K562 (cell line): ENCODE results near the gene TXLNB. TPM values are rescaled to one million over a fixed set of nuclear protein-coding genes. Genes with fewer than 3 reads are reported as not detected.

Experiments
- FOSL1 ChIP-seq: fragments of 200-800 bp; sonication (Bioruptor generic); conservative IDR thresholded peaks from 2 replicates; pipeline ENCODE4 v1.6.1; 2016; ENCODE audit warnings: missing genetic modification characterization, missing compliant biosample characterization
- HOMEZ ChIP-seq: fragments of 250-450 bp; sonication (Bioruptor Pico); IDR thresholded peaks from 2 replicates; pipeline ENCODE4 v1.4.0; 2020; ENCODE audit warnings: mild to moderate bottlenecking, moderate library complexity
- POLR2AphosphoS2 ChIP-seq: IDR thresholded peaks from 2 replicates; pipeline ENCODE4 v1.6.1; 2012; ENCODE audit warnings: low read length, improper control_type of control experiment
- RB1 ChIP-seq: fragments of 450-650 bp; IDR thresholded peaks from 2 replicates; pipeline ENCODE4 v1.6.1; 2017; ENCODE audit warnings: low read depth, mild to moderate bottlenecking
- SIN3B ChIP-seq: fragments of 450-650 bp; IDR thresholded peaks from 2 replicates; pipeline ENCODE4 v1.6.1; 2017; ENCODE audit warnings: low read depth, mild to moderate bottlenecking, moderate library complexity
- SLC30A9 ChIP-seq: fragments of 250-450 bp; sonication (Bioruptor Pico); IDR thresholded peaks from 2 replicates; pipeline ENCODE4 v1.8.0; 2022; ENCODE audit warnings: mild to moderate bottlenecking, moderate library complexity
- SRSF3 ChIP-seq: fragments of 200-400 bp; formaldehyde crosslinking; IDR thresholded peaks from 2 replicates; pipeline ENCODE4 v1.6.1; 2016; ENCODE audit warnings: mild to moderate bottlenecking, low read length, moderate library complexity; ENCODE audit not compliant: insufficient read depth
- ZC3H8 ChIP-seq: fragments of 450-650 bp; IDR thresholded peaks from 2 replicates; pipeline ENCODE4 v1.6.1; 2017
- ZNF165 ChIP-seq: fragments of 250-450 bp; sonication (Bioruptor Pico); IDR thresholded peaks from 2 replicates; pipeline ENCODE4 v1.4.0; 2020; ENCODE audit warnings: borderline replicate concordance
- ZNF224 ChIP-seq: sonication (generic); formaldehyde crosslinking; IDR thresholded peaks from 2 replicates; pipeline ENCODE4 v1.8.0; 2022; ENCODE audit warnings: mild to moderate bottlenecking, missing genetic modification reagents
- ZNF644 ChIP-seq: fragments of 200-800 bp; sonication (Bioruptor generic); IDR thresholded peaks from 2 replicates; pipeline ENCODE4 v1.6.1; 2016; ENCODE audit warnings: low read depth, missing genetic modification characterization, missing compliant biosample characterization
- polyA plus RNA-seq, 8 experiments: library from polyadenylated mRNA; depleted of rRNA in 4 of 8; stranded (reverse) in 5 of 8; unstranded in 3 of 8; fragments of >200 nt; fragmentation: Nextera tagmentation in 2 of 8; fragmentation: Illumina TruSeq in 1 of 8; extraction: Ambion mirVana in 2 of 8; extraction: Trizol in 1 of 8; gene quantifications; 2 replicates each; pipeline versions ENCODE4 v1.2.1 to v1.2.3, GENCODE V29; 2011 to 2014; ENCODE audit warnings: inconsistent platforms in 1 of 8, missing spikeins in 1 of 8
- total RNA-seq, 7 experiments: library from RNA; depleted of rRNA in 6 of 7; stranded (reverse); fragments of >200 nt in 6 of 7; fragmentation: Illumina TruSeq in 2 of 7; extraction: Trizol in 2 of 7; gene quantifications; 2 replicates each; pipeline versions ENCODE4 v1.2.1 to v1.2.3, GENCODE V29; 2011 to 2021; ENCODE audit warnings: low replicate concordance in 1 of 7
- TF ChIP-seq, protein P1 (sequence below): sonication (generic); formaldehyde crosslinking; IDR thresholded peaks from 2 replicates; pipeline ENCODE4 v1.8.1; 2023; ENCODE audit warnings: mild to moderate bottlenecking, missing genetic modification reagents, moderate library complexity
- TF ChIP-seq, protein P2 (sequence below): IDR thresholded peaks from 2 replicates; pipeline ENCODE4 v1.6.1; 2011; ENCODE audit not compliant: insufficient read length; ENCODE audit errors: extremely low read depth
- TF ChIP-seq, protein P3 (sequence below): fragments of 450-650 bp; formaldehyde crosslinking; IDR thresholded peaks from 2 replicates; pipeline ENCODE4 v1.4.0; 2020; ENCODE audit warnings: mild to moderate bottlenecking, moderate library complexity

The TXLNB gene
- total and polyA plus RNA-seq, 9 of the 15 experiments (the other 6 are each of a cell fraction or from before 2014, with no cell fraction given) = not detected

- TF ChIP-seq, protein P1, sequence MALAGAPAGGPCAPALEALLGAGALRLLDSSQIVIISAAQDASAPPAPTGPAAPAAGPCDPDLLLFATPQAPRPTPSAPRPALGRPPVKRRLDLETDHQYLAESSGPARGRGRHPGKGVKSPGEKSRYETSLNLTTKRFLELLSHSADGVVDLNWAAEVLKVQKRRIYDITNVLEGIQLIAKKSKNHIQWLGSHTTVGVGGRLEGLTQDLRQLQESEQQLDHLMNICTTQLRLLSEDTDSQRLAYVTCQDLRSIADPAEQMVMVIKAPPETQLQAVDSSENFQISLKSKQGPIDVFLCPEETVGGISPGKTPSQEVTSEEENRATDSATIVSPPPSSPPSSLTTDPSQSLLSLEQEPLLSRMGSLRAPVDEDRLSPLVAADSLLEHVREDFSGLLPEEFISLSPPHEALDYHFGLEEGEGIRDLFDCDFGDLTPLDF (CRISPR knock-in tag) = no peak
- TF ChIP-seq, protein P2, sequence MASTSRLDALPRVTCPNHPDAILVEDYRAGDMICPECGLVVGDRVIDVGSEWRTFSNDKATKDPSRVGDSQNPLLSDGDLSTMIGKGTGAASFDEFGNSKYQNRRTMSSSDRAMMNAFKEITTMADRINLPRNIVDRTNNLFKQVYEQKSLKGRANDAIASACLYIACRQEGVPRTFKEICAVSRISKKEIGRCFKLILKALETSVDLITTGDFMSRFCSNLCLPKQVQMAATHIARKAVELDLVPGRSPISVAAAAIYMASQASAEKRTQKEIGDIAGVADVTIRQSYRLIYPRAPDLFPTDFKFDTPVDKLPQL = no peak
- TF ChIP-seq POLR2AphosphoS2 (no peak), ZNF165 (CRISPR knock-in tag) (no peak), ZC3H8 (no peak), SRSF3 (no peak), FOSL1 (tag) (no peak), SLC30A9 (CRISPR knock-in tag) (no peak), ZNF224 (CRISPR knock-in tag) (no peak), HOMEZ (CRISPR knock-in tag) (no peak), ZNF644 (tag) (no peak), SIN3B (no peak), RB1 (no peak)
- TF ChIP-seq, protein P3, sequence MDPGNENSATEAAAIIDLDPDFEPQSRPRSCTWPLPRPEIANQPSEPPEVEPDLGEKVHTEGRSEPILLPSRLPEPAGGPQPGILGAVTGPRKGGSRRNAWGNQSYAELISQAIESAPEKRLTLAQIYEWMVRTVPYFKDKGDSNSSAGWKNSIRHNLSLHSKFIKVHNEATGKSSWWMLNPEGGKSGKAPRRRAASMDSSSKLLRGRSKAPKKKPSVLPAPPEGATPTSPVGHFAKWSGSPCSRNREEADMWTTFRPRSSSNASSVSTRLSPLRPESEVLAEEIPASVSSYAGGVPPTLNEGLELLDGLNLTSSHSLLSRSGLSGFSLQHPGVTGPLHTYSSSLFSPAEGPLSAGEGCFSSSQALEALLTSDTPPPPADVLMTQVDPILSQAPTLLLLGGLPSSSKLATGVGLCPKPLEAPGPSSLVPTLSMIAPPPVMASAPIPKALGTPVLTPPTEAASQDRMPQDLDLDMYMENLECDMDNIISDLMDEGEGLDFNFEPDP (CRISPR knock-in tag) = no peak
- TF ChIP-seq, all 486 proteins: peak for 3
These were observed 16.3 kb downstream of the TXLNB start (continued) for GRCh38 chr6:139275279-139276055.
